DLD1 (cell line): ENCODE data around the gene PRKAG3.
"Not testable (repeated sequence)": the region's sequence is repeated elsewhere in the genome, so short reads cannot be mapped to it uniquely, and the experiment has no call there.

Experiments used
- in situ Hi-C: cut with HindIII; loops from 2 replicates; pipeline ENCODE4 v1.10.0; 2017; ENCODE audit warnings: low sequenced_read_pairs

The PRKAG3 gene

GRCh38 chr2:218785103-218785502 is 46.5 kb downstream of the PRKAG3 start:
- in situ Hi-C loops = no loop called here

DNA sequence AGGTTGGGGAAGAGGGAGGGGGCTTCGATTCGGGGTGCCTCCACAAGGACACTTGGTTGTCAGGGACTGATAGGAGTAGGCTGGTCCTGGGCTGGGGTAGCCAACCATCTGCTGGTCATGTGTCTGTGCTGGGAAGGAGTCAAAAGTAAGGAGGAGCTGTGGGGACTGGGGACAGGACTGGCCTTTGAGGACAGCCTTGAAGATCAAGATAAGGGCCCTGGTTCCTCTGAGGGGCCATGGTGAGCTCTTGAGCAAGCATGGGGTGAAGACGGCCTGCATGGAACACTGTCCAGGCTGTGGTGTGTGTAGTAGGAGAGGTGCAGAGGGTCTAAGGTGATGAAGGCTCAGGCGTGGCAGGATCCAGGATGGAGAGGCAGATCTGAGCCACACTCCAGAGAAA is 47.9 kb downstream of the PRKAG3 start:
- in situ Hi-C loops = no loop called here

- in situ Hi-C loops = no loop called here
Observed at GRCh38 chr2:218782528-218782844, 49.1 kb downstream of the PRKAG3 start.

GRCh38 chr2:218781691-218782527 is 49.7 kb downstream of the PRKAG3 start, which contains the start of gene CYP27A1:
Gene CYP27A1 (plus strand): TSS chr2:218782147. CDS start chr2:218782183, 36 bp downstream.
- in situ Hi-C loops = no loop called here

GRCh38 chr2:218780851-218781690 is 50.5 kb downstream of the PRKAG3 start:
- in situ Hi-C loops = no loop called here

GRCh38 chr2:218780046-218780445 is 51.6 kb downstream of the PRKAG3 start:
- in situ Hi-C loops = no loop called here

DNA sequence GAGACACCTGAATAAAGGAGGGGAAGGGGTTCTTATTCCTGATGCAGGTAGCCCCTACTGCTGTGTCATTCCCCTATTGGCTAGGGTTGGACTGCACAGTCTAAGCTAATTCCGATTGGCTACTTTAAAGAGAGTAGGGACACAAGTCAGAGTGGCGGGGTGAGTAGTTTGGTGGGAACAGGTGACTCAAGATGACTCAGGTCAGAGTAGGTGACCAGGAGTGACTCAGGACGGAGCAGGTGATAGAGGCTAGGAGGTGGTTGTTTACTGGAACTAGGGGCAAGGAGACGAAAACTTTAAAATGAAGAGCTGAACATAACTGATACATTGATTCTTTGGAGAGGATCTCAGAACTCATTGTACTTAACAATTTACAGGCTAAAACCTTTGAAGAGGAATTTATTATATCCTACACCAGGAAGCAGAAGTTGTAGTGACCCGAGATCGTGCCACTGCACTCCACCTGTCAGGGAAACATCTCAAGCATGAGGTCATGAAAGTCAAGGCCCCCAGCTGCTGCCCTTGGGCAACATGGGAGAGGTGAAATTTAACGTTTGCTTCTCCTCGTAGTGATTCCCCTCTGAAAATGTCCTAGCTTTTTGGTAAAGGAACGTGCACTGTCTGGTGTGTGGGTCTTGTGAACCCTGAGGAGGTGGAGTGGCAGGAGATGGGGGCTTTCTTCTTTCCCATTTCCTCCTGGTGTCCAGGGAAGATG is 54.2 kb downstream of the PRKAG3 start:
- in situ Hi-C loops = no loop called here

DNA sequence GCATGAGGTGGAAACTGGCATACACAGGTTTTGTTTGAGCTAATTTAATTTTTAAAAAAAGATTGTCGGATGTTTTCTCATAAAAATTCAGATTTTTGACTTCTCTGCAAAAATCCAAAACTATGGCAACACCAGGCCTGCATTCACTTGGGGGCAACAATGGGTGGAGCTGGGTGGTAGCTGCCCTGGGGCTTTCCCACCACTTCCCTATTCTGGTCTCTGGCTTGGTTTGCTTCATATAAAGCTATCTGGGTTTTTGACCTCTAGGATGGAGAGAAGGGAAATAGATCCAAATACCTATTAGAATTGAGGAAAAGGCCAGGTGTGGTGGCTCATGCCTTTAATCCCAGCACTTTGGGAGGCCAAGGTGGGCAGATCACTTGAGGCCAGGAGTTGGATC is 55.1 kb downstream of the PRKAG3 start:
- in situ Hi-C loops = no loop called here

DNA sequence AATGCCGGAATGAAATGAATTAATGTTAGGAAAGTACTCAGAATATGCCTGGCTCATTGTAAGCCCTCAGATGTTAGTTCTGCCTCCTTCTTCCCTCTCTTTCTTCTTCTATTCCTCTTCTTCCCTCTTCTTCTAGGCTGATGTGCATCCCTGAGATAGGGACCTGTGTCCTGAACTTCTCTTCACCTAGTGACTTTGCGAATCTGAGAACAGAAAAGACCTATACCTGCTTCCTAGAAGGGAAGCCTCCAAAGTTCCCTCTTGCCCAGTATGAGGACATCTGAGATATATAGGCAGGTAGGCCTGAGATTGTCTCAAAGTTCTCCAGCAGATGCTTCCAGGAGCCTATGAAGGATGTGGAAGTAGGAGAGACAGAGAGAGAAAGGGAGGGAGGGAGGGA is 57.7 kb downstream of the PRKAG3 start:
- in situ Hi-C loops = no loop called here

DNA sequence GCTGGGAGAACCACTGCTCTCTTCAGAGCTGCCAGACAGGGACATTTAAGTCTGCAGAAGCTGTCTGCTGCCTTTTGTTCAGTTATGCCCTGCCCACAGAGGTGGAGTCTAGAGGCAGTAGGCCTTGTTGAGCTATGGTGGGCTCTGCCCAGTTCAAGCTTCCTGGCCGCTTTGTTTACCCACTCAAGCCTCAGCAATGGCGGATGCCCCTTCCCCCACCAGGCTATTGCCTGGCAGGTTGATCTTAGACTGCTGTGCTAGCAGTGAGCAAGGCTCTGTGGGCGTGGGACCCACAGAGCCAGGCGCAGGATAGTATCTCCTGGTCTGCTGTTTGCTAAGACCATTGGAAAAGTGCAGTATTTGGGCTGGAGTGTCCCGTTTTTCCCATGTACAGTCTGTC is 58.8 kb downstream of the PRKAG3 start:
- in situ Hi-C loops = not testable (repeated sequence)
